Measurements from ENCODE around the gene MACROD2.

DNA sequence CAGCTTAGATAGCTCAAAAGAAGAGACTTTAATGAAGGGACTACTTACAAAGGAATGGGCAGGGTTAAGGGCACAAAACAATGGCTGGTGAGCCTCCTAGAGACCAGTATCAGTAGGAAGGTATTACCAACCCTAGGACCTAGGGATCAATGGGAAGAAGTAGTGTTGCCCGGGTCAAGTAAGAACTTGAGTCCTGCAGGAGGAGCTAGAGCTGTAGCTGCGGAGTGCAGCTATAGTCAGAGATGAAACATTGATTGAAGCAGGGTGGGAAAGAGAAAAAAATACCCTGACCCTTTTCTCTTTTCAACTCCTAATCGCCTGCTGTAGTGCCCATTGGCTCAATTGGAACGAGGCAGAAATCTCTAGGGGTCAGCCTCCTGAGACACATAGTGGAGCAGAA, 198.1 kb downstream of the MACROD2 start:
- TF ChIP-seq, protein P1, sequence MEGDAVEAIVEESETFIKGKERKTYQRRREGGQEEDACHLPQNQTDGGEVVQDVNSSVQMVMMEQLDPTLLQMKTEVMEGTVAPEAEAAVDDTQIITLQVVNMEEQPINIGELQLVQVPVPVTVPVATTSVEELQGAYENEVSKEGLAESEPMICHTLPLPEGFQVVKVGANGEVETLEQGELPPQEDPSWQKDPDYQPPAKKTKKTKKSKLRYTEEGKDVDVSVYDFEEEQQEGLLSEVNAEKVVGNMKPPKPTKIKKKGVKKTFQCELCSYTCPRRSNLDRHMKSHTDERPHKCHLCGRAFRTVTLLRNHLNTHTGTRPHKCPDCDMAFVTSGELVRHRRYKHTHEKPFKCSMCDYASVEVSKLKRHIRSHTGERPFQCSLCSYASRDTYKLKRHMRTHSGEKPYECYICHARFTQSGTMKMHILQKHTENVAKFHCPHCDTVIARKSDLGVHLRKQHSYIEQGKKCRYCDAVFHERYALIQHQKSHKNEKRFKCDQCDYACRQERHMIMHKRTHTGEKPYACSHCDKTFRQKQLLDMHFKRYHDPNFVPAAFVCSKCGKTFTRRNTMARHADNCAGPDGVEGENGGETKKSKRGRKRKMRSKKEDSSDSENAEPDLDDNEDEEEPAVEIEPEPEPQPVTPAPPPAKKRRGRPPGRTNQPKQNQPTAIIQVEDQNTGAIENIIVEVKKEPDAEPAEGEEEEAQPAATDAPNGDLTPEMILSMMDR (IDR thresholded peaks at IDR 0.05), result no peak
- TF ChIP-seq EP300 (IDR thresholded peaks at IDR 0.05), result no peak

All from suprapubic skin (tissue), 3 donors.